Hepatocyte (in vitro differentiated cells): Measurements from ENCODE around the gene GADD45B. TPM values are rescaled to one million over a fixed set of nuclear protein-coding genes. Genes with fewer than 3 reads are reported as not detected.

ENCODE experiments used
- DNase-seq: peaks from one replicate; pipeline ENCODE4 v3.0.0-alpha.2; 2016; ENCODE audit warnings: low spot score
- H2AFZ ChIP-seq: fragments of 200-600 bp; sonication (generic); 2 replicates; pipeline ENCODE4 v1.6.0; 2016; ENCODE audit warnings: antibody characterized with exemption, mild to moderate bottlenecking
- H3K27ac ChIP-seq: fragments of 200-600 bp; sonication (generic); 2 replicates; pipeline ENCODE4 v1.5.1; 2016; ENCODE audit warnings: mild to moderate bottlenecking
- H3K27me3 ChIP-seq: fragments of 200-600 bp; sonication (generic); 2 replicates; pipeline ENCODE4 v1.6.1; 2016
- H3K36me3 ChIP-seq: fragments of 200-600 bp; sonication (generic); replicated peaks from 2 replicates; pipeline ENCODE4 v1.5.1; 2016; ENCODE audit warnings: low read depth; ENCODE audit not compliant: insufficient read depth
- H3K4me1 ChIP-seq: fragments of 200-600 bp; sonication (generic); 2 replicates; pipeline ENCODE4 v1.5.1; 2016; ENCODE audit warnings: mild to moderate bottlenecking, moderate library complexity; ENCODE audit not compliant: insufficient read depth
- H3K4me2 ChIP-seq: fragments of 200-600 bp; sonication (generic); 2 replicates; pipeline ENCODE4 v1.6.0; 2016
- H3K4me3 ChIP-seq: fragments of 200-600 bp; sonication (generic); 2 replicates; pipeline ENCODE4 v1.5.1; 2016; ENCODE audit warnings: mild to moderate bottlenecking
- H3K79me2 ChIP-seq: fragments of 200-600 bp; sonication (generic); 2 replicates; pipeline ENCODE4 v1.6.0; 2017; ENCODE audit warnings: mild to moderate bottlenecking
- H3K9me2 ChIP-seq: fragments of 200-600 bp; sonication (generic); replicated peaks from 2 replicates; pipeline ENCODE4 v1.6.0; 2017; ENCODE audit warnings: mild to moderate bottlenecking; ENCODE audit not compliant: insufficient read depth
- H3K9me3 ChIP-seq: fragments of 200-600 bp; sonication (generic); 2 replicates; pipeline ENCODE4 v1.5.1; 2016; ENCODE audit warnings: low read depth, mild to moderate bottlenecking
- H4K20me1 ChIP-seq: fragments of 200-600 bp; sonication (generic); 2 replicates; pipeline ENCODE4 v1.6.0; 2016; ENCODE audit warnings: mild to moderate bottlenecking; ENCODE audit not compliant: insufficient read depth, poor library complexity, severe bottlenecking
- EZH2 ChIP-seq: fragments of 200-600 bp; sonication (generic); IDR thresholded peaks from 2 replicates; pipeline ENCODE4 v1.6.1; 2016; ENCODE audit warnings: antibody characterized with exemption, mild to moderate bottlenecking, borderline replicate concordance
- EZH2phosphoT487 ChIP-seq: fragments of 200-600 bp; sonication (generic); IDR thresholded peaks from one replicate; pipeline ENCODE4 v1.6.1; 2018; ENCODE audit warnings: antibody characterized with exemption, mild to moderate bottlenecking, low read depth, moderate library complexity; ENCODE audit not compliant: unreplicated experiment, severe bottlenecking
- WGBS: methylation state at CpG from one replicate; pipeline ENCODE4 v1.1.6; 2016; ENCODE audit warnings: low lambda C conversion rate; ENCODE audit errors: missing lambda C conversion rate; 5-methylcytosine and 5-hydroxymethylcytosine counted together
- polyA plus RNA-seq: library from polyadenylated mRNA; unstranded; fragments of >200 nt; fragmentation: Nextera tagmentation; extraction: Ambion mirVana; gene quantifications from 2 replicates; pipeline ENCODE4 v1.2.1, GENCODE V29; 2016
- total RNA-seq: library from RNA; depleted of rRNA; stranded (reverse); fragments of >200 nt; gene quantifications from 2 replicates; pipeline ENCODE4 v1.2.3, GENCODE V29; 2014
- TF ChIP-seq, protein P1 (sequence below): fragments of 200-600 bp; sonication (generic); IDR thresholded peaks from 2 replicates; pipeline ENCODE4 v1.5.1; 2016; ENCODE audit warnings: antibody characterized with exemption, mild to moderate bottlenecking; ENCODE audit not compliant: poor library complexity

The GADD45B gene
- total and polyA plus RNA-seq, 2 experiments from 2014 or later: 126 to 229 TPM

DNA sequence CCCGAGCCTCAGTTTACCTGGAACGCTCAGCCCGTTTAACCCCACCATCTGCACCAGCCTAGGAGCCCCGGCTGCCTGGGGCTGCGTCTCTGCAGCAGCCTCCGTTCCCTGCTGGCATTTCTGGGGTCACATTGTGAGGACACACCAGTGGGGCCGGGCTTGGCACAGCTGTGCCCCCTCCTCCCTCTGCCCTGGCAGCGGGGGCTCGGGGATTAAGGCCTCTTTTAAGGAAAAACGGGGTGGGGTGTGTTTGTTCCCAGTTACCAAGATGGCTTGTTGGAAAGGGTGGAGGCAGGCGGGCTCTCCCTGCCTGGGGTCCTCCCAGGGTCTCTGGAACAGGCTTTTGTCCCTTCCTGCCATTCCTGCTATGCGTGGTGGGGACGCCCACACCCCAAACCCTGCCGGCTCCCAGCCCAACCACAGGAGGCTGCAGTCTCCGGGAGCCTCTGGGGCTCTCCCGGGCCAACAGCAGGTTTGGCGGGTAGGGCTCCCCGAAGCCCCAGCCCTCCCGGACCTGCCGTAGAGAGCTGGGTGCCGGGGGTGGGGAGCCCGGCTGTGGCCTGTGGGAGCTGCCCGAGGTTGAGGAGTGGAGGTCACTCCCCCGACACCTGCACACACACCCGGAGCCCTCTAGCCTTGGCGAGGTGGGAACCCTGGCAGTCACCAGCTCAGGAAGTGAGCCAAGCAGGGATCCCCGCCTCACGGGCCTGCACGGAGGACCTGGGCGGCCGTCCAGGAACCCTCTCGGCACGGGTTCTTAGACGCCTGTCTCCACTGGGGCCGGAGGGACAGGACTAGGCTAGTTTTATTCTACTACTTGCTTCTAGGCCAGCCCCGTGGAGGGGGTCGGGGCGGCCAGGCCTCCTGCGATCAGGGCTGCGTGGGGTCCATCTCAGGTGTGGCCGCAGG is 36.9 kb downstream of the GADD45B start:
- TF ChIP-seq EZH2 (no peak), EZH2phosphoT487 (no peak)
- TF ChIP-seq, protein P1, sequence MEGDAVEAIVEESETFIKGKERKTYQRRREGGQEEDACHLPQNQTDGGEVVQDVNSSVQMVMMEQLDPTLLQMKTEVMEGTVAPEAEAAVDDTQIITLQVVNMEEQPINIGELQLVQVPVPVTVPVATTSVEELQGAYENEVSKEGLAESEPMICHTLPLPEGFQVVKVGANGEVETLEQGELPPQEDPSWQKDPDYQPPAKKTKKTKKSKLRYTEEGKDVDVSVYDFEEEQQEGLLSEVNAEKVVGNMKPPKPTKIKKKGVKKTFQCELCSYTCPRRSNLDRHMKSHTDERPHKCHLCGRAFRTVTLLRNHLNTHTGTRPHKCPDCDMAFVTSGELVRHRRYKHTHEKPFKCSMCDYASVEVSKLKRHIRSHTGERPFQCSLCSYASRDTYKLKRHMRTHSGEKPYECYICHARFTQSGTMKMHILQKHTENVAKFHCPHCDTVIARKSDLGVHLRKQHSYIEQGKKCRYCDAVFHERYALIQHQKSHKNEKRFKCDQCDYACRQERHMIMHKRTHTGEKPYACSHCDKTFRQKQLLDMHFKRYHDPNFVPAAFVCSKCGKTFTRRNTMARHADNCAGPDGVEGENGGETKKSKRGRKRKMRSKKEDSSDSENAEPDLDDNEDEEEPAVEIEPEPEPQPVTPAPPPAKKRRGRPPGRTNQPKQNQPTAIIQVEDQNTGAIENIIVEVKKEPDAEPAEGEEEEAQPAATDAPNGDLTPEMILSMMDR: no peak
- H3K9me2 ChIP-seq: no peaks in the 10 kb centered on the region
- H4K20me1 ChIP-seq: no peaks in the 10 kb centered on the region
- DNase-seq: peak; percentile 7
- H3K4me1 ChIP-seq: peaks cover 2% of the 10 kb centered on the region
- H3K79me2 ChIP-seq: no peaks in the 10 kb centered on the region
- H3K27ac ChIP-seq: no peak overlapping the region
- H3K4me3 ChIP-seq: no peak overlapping the region
- no peaks in the 10 kb centered on the region for H3K36me3 ChIP-seq
- H3K27me3 ChIP-seq: no peaks in the 10 kb centered on the region
- no peaks in the 10 kb centered on the region for H3K9me3 ChIP-seq
- H3K4me2 ChIP-seq: no peak overlapping the region
- WGBS: 87% methylated on average over 35 of the region's 41 CpGs
- no peak overlapping the region for H2AFZ ChIP-seq

DNA sequence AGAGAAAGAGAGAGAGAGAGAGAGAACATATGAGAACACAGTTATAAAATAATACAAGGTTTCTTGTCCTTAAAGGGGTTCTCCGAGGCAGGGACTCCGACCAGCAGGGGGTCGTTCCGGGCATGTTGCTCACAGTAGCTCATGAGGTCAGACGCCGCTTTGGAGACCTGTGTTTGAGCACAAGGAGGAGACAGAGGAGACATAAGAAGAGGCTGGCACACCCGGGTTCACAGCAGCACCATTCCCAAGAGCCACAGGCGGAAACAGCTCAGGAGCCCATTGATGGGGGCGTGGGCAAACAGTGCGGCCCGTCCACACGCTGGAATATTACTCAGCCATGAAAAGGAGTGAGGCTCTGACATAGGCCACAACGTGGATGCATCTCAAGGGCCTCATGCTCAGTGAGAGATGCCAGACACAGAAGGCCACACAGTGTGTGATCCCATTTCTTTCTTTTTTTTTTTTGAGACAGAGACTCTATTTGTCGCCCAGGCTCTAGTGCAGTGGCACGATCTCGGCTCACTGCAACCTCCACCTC is 39.1 kb downstream of the GADD45B start:
- no peak overlapping the region for H3K27ac ChIP-seq
- no peaks in the 10 kb centered on the region for H3K9me3 ChIP-seq
- no peak overlapping the region for H3K4me3 ChIP-seq
- TF ChIP-seq EZH2: no peak
- TF ChIP-seq, protein P1: no peak
- 94% methylated on average over 16 of the region's 16 CpGs for WGBS
- no peaks in the 10 kb centered on the region for H3K27me3 ChIP-seq
- no peaks in the 10 kb centered on the region for H3K9me2 ChIP-seq
- no peak overlapping the region for H2AFZ ChIP-seq
- no peak for DNase-seq
- no peaks in the 10 kb centered on the region for H4K20me1 ChIP-seq
- no peak overlapping the region for H3K4me2 ChIP-seq
- H3K79me2 ChIP-seq: no peaks in the 10 kb centered on the region
- H3K4me1 ChIP-seq: peaks cover 11% of the 10 kb centered on the region
- no peaks in the 10 kb centered on the region for H3K36me3 ChIP-seq

DNA sequence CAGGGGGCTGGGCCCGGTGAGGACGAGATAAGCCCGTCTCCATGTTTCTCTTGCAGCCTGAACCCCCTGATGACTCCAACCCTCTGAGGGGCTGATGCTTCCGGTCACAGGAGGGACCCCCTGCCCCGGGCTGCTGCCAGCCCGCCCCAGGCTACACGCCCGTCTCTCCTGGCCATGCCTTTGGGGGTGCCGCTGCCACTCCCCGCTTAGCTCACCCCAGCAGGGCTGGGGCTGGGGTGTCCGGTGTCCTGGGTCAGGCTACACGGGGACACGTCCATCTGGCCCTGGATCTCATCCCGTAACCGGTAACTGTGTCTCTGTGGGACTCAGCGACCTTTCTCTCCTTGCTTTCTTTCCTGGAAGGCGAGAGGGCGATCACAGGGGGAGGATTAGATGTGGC is 40.8 kb downstream of the GADD45B start:
- 93% methylated on average over 18 of the region's 18 CpGs for WGBS
- TF ChIP-seq EZH2 (no peak), EZH2phosphoT487 (no peak)
- TF ChIP-seq, protein P1: no peak
- no peak overlapping the region for H3K4me2 ChIP-seq
- H3K27ac ChIP-seq: no peak overlapping the region
- no peaks in the 10 kb centered on the region for H3K27me3 ChIP-seq
- H3K9me2 ChIP-seq: no peaks in the 10 kb centered on the region
- no peak overlapping the region for H2AFZ ChIP-seq
- peaks cover 11% of the 10 kb centered on the region for H3K4me1 ChIP-seq
- DNase-seq: no peak
- no peaks in the 10 kb centered on the region for H3K36me3 ChIP-seq
- H4K20me1 ChIP-seq: no peaks in the 10 kb centered on the region
- no peaks in the 10 kb centered on the region for H3K79me2 ChIP-seq
- H3K4me3 ChIP-seq: no peak overlapping the region
- H3K9me3 ChIP-seq: no peaks in the 10 kb centered on the region
